ENCODE results near the gene DNAH14.

The DNAH14 gene

GRCh38 chr1:224901087-224901810 is 28.2 kb upstream of the DNAH14 start:
- Histone ChIP-seq H3K4me1 (ENCODE audit: control extremely low read depth in 1 of 4, control insufficient read depth in 4 of 4, insufficient read depth in 4 of 4, low read length in 3 of 4) (no peaks in the 10 kb centered on the region), H3K4me3 (ENCODE audit: control insufficient read depth in 1 of 7, extremely low read depth in 1 of 7, insufficient read depth in 4 of 7, low read depth in 2 of 7, low read length in 6 of 7) (no peak overlapping the region), H3K27ac (ENCODE audit: insufficient read depth in 1 of 2, low read depth in 1 of 2, low read length in 2 of 2, poor library complexity in 1 of 2, severe bottlenecking in 2 of 2) (no peak overlapping the region), H3K27me3 (replicated peaks in 2 of 5; ENCODE audit: control insufficient read depth in 4 of 5, insufficient read depth in 5 of 5, low read length in 4 of 5) (peaks cover 0 to 6% (median 0%) of the 10 kb centered on the region in 5 experiments), H3K9me3 (ENCODE audit: control extremely low read depth in 1 of 5, control insufficient read depth in 4 of 5, insufficient read depth in 2 of 5, low read depth in 1 of 5, low read length in 4 of 5) (peaks cover 0 to 9% (median 2%) of the 10 kb centered on the region in 5 experiments), H3K36me3 (ENCODE audit: control insufficient read depth in 4 of 4, insufficient read depth in 4 of 4, low read length in 3 of 4) (no peaks in the 10 kb centered on the region)
- no peak for DNase-seq
- POLR2A ChIA-PET = no interaction called here
- WGBS (ENCODE audit: insufficient coverage) = 84% methylated on average over 2 of the region's 5 CpGs
- CTCF ChIA-PET = no interaction called here

GRCh38 chr1:224903955-224904354 is 25.5 kb upstream of the DNAH14 start:
- DNase-seq = no peak
- no peak overlapping the region for H3K27ac ChIP-seq (ENCODE audit: insufficient read depth in 1 of 2, low read depth in 1 of 2, low read length in 2 of 2, poor library complexity in 1 of 2, severe bottlenecking in 2 of 2)
- no peak overlapping the region for H3K4me3 ChIP-seq (ENCODE audit: control insufficient read depth in 1 of 7, extremely low read depth in 1 of 7, insufficient read depth in 4 of 7, low read depth in 2 of 7, low read length in 6 of 7)
- no peaks in the 10 kb centered on the region for H3K36me3 ChIP-seq (ENCODE audit: control insufficient read depth in 4 of 4, insufficient read depth in 4 of 4, low read length in 3 of 4)
- POLR2A ChIA-PET = no interaction called here
- H3K9me3 ChIP-seq (ENCODE audit: control extremely low read depth in 1 of 5, control insufficient read depth in 4 of 5, insufficient read depth in 2 of 5, low read depth in 1 of 5, low read length in 4 of 5) = no peaks in the 10 kb centered on the region
- CTCF ChIA-PET = no interaction called here
- no peaks in the 10 kb centered on the region for H3K4me1 ChIP-seq (ENCODE audit: control extremely low read depth in 1 of 4, control insufficient read depth in 4 of 4, insufficient read depth in 4 of 4, low read length in 3 of 4)
- peaks cover 0 to 8% (median 5%) of the 10 kb centered on the region in 5 experiments for H3K27me3 ChIP-seq (replicated peaks in 2 of 5; ENCODE audit: control insufficient read depth in 4 of 5, insufficient read depth in 5 of 5, low read length in 4 of 5)
- 100% methylated on average over 2 of the region's 2 CpGs for WGBS (ENCODE audit: insufficient coverage)

GRCh38 chr1:224906340-224906739 is 23.1 kb upstream of the DNAH14 start:
- Histone ChIP-seq H3K4me3 (ENCODE audit: control insufficient read depth in 1 of 7, extremely low read depth in 1 of 7, insufficient read depth in 4 of 7, low read depth in 2 of 7, low read length in 6 of 7) (no peak overlapping the region), H3K36me3 (ENCODE audit: control insufficient read depth in 4 of 4, insufficient read depth in 4 of 4, low read length in 3 of 4) (no peaks in the 10 kb centered on the region), H3K27ac (ENCODE audit: insufficient read depth in 1 of 2, low read depth in 1 of 2, low read length in 2 of 2, poor library complexity in 1 of 2, severe bottlenecking in 2 of 2) (no peak overlapping the region), H3K27me3 (replicated peaks in 2 of 5; ENCODE audit: control insufficient read depth in 4 of 5, insufficient read depth in 5 of 5, low read length in 4 of 5) (peaks cover 0 to 6% (median 5%) of the 10 kb centered on the region in 5 experiments), H3K9me3 (ENCODE audit: control extremely low read depth in 1 of 5, control insufficient read depth in 4 of 5, insufficient read depth in 2 of 5, low read depth in 1 of 5, low read length in 4 of 5) (peaks cover 0 to 10% (median 9%) of the 10 kb centered on the region in 5 experiments), H3K4me1 (ENCODE audit: control extremely low read depth in 1 of 4, control insufficient read depth in 4 of 4, insufficient read depth in 4 of 4, low read length in 3 of 4) (no peaks in the 10 kb centered on the region)
- 83% methylated on average over 1 of the region's 1 CpG for WGBS (ENCODE audit: insufficient coverage)
- POLR2A ChIA-PET = interaction anchor here (0.7 kb wide), 1 partner anchor 11 kb away, joined by 3 read pairs; no protein-coding TSS in a partner anchor
- no peak for DNase-seq
- CTCF ChIA-PET = interaction anchor here (1.4 kb wide), 1 partner anchor 16 kb away, joined by 4 read pairs; no protein-coding TSS in a partner anchor

GRCh38 chr1:224911217-224911616 is 18.3 kb upstream of the DNAH14 start:
- Histone ChIP-seq H3K9me3 (ENCODE audit: control extremely low read depth in 1 of 5, control insufficient read depth in 4 of 5, insufficient read depth in 2 of 5, low read depth in 1 of 5, low read length in 4 of 5) (peaks cover 0 to 23% (median 17%) of the 10 kb centered on the region in 5 experiments), H3K4me3 (ENCODE audit: control insufficient read depth in 1 of 7, extremely low read depth in 1 of 7, insufficient read depth in 4 of 7, low read depth in 2 of 7, low read length in 6 of 7) (no peak overlapping the region), H3K36me3 (ENCODE audit: control insufficient read depth in 4 of 4, insufficient read depth in 4 of 4, low read length in 3 of 4) (no peaks in the 10 kb centered on the region), H3K27me3 (replicated peaks in 2 of 5; ENCODE audit: control insufficient read depth in 4 of 5, insufficient read depth in 5 of 5, low read length in 4 of 5) (peaks cover 0 to 5% (median 2%) of the 10 kb centered on the region in 5 experiments), H3K27ac (ENCODE audit: insufficient read depth in 1 of 2, low read depth in 1 of 2, low read length in 2 of 2, poor library complexity in 1 of 2, severe bottlenecking in 2 of 2) (no peak overlapping the region), H3K4me1 (ENCODE audit: control extremely low read depth in 1 of 4, control insufficient read depth in 4 of 4, insufficient read depth in 4 of 4, low read length in 3 of 4) (no peaks in the 10 kb centered on the region)
- POLR2A ChIA-PET = no interaction called here
- CTCF ChIA-PET = no interaction called here
- DNase-seq = no peak

- Histone ChIP-seq H3K4me3 (ENCODE audit: control insufficient read depth in 1 of 7, extremely low read depth in 1 of 7, insufficient read depth in 4 of 7, low read depth in 2 of 7, low read length in 6 of 7) (no peak overlapping the region), H3K27me3 (replicated peaks in 2 of 5; ENCODE audit: control insufficient read depth in 4 of 5, insufficient read depth in 5 of 5, low read length in 4 of 5) (no peaks in the 10 kb centered on the region), H3K27ac (ENCODE audit: insufficient read depth in 1 of 2, low read depth in 1 of 2, low read length in 2 of 2, poor library complexity in 1 of 2, severe bottlenecking in 2 of 2) (no peak overlapping the region), H3K36me3 (ENCODE audit: control insufficient read depth in 4 of 4, insufficient read depth in 4 of 4, low read length in 3 of 4) (no peaks in the 10 kb centered on the region), H3K9me3 (ENCODE audit: control extremely low read depth in 1 of 5, control insufficient read depth in 4 of 5, insufficient read depth in 2 of 5, low read depth in 1 of 5, low read length in 4 of 5) (peaks cover 0 to 23% (median 17%) of the 10 kb centered on the region in 5 experiments), H3K4me1 (ENCODE audit: control extremely low read depth in 1 of 4, control insufficient read depth in 4 of 4, insufficient read depth in 4 of 4, low read length in 3 of 4) (no peaks in the 10 kb centered on the region)
- no peak for DNase-seq
- POLR2A ChIA-PET = interaction anchor here (0.6 kb wide), 1 partner anchor 53 kb away, joined by 4 read pairs; no protein-coding TSS in a partner anchor
- WGBS (ENCODE audit: insufficient coverage) = no CpG with 5 or more reads among the region's 1 CpG
- CTCF ChIA-PET = interaction anchor here (0.6 kb wide), 1 partner anchor 11 kb away, joined by 3 read pairs; no protein-coding TSS in a partner anchor
Measured at GRCh38 chr1:224914292-224914900, 15.1 kb upstream of the DNAH14 start.

GRCh38 chr1:224919508-224919907 is 10.0 kb upstream of the DNAH14 start:
- DNase-seq = no peak
- no peaks in the 10 kb centered on the region for H3K4me1 ChIP-seq (ENCODE audit: control extremely low read depth in 1 of 4, control insufficient read depth in 4 of 4, insufficient read depth in 4 of 4, low read length in 3 of 4)
- peaks cover 0 to 6% (median under 1%) of the 10 kb centered on the region in 5 experiments for H3K9me3 ChIP-seq (ENCODE audit: control extremely low read depth in 1 of 5, control insufficient read depth in 4 of 5, insufficient read depth in 2 of 5, low read depth in 1 of 5, low read length in 4 of 5)
- H3K36me3 ChIP-seq (ENCODE audit: control insufficient read depth in 4 of 4, insufficient read depth in 4 of 4, low read length in 3 of 4) = no peaks in the 10 kb centered on the region
- 100% methylated on average over 3 of the region's 4 CpGs for WGBS (ENCODE audit: insufficient coverage)
- no peak overlapping the region for H3K4me3 ChIP-seq (ENCODE audit: control insufficient read depth in 1 of 7, extremely low read depth in 1 of 7, insufficient read depth in 4 of 7, low read depth in 2 of 7, low read length in 6 of 7)
- POLR2A ChIA-PET = no interaction called here
- no peaks in the 10 kb centered on the region for H3K27me3 ChIP-seq (replicated peaks in 2 of 5; ENCODE audit: control insufficient read depth in 4 of 5, insufficient read depth in 5 of 5, low read length in 4 of 5)
- H3K27ac ChIP-seq (ENCODE audit: insufficient read depth in 1 of 2, low read depth in 1 of 2, low read length in 2 of 2, poor library complexity in 1 of 2, severe bottlenecking in 2 of 2) = no peak overlapping the region
- CTCF ChIA-PET = no interaction called here

- Histone ChIP-seq H3K9me3 (ENCODE audit: control extremely low read depth in 1 of 5, control insufficient read depth in 4 of 5, insufficient read depth in 2 of 5, low read depth in 1 of 5, low read length in 4 of 5) (no peaks in the 10 kb centered on the region), H3K4me1 (ENCODE audit: control extremely low read depth in 1 of 4, control insufficient read depth in 4 of 4, insufficient read depth in 4 of 4, low read length in 3 of 4) (no peaks in the 10 kb centered on the region), H3K27ac (ENCODE audit: insufficient read depth in 1 of 2, low read depth in 1 of 2, low read length in 2 of 2, poor library complexity in 1 of 2, severe bottlenecking in 2 of 2) (no peak overlapping the region), H3K36me3 (ENCODE audit: control insufficient read depth in 4 of 4, insufficient read depth in 4 of 4, low read length in 3 of 4) (no peaks in the 10 kb centered on the region), H3K27me3 (replicated peaks in 2 of 5; ENCODE audit: control insufficient read depth in 4 of 5, insufficient read depth in 5 of 5, low read length in 4 of 5) (no peaks in the 10 kb centered on the region), H3K4me3 (ENCODE audit: control insufficient read depth in 1 of 7, extremely low read depth in 1 of 7, insufficient read depth in 4 of 7, low read depth in 2 of 7, low read length in 6 of 7) (no peak overlapping the region)
- DNase-seq = no peak
- ChIA-PET POLR2A (no interaction called here), CTCF (no interaction called here)
Measured at GRCh38 chr1:224920930-224921329, 8.5 kb upstream of the DNAH14 start.

All from common myeloid progenitor, CD34-positive (primary cell).